ENCODE data around the gene NOX3. TPM values are rescaled to one million over a fixed set of nuclear protein-coding genes. Genes with fewer than 3 reads are reported as not detected.

The NOX3 gene
- total and polyA plus RNA-seq, 2 experiments from 2014 or later = not detected

GRCh38 chr6:155387481-155387880 is 68.2 kb downstream of the NOX3 start:
- Histone ChIP-seq H4K20me1 (ENCODE audit: insufficient read depth) (no peaks in the 10 kb centered on the region), H3K9ac (no peak overlapping the region), H3K4me2 (ENCODE audit: unreplicated experiment) (no peak overlapping the region), H3K4me1 (ENCODE audit: insufficient read depth) (no peaks in the 10 kb centered on the region), H3F3A (ENCODE audit: insufficient read depth) (peaks cover 13% of the 10 kb centered on the region; the same call in 1 of the 2 replicates), H3K9me3 (ENCODE audit: low read depth) (no peaks in the 10 kb centered on the region), H3K27ac (no peak overlapping the region), H3K79me2 (ENCODE audit: insufficient read depth) (no peaks in the 10 kb centered on the region), H3K9me2 (ENCODE audit: insufficient read depth) (no peaks in the 10 kb centered on the region), H3K4me3 (no peak overlapping the region), H2AFZ (no peak overlapping the region), H3K27me3 (replicated peaks; ENCODE audit: insufficient read depth) (no peaks in the 10 kb centered on the region), H3K36me3 (ENCODE audit: low read depth) (no peaks in the 10 kb centered on the region)
- DNase-seq = no peak
- in situ Hi-C loops (cut with MboI) = no loop called here
- 84 to 91% methylated on average over 2 of the region's 2 CpGs for WGBS, 2 experiments (ENCODE audit: low coverage in 1 of 2, low lambda C conversion rate in 2 of 2, missing lambda C conversion rate in 2 of 2)
- TF ChIP-seq EZH2phosphoT487 (IDR thresholded peaks at IDR 0.05; ENCODE audit: insufficient read depth, low read depth) = no peak
- TF ChIP-seq EZH2 (IDR thresholded peaks at IDR 0.05; ENCODE audit: insufficient read depth, poor library complexity, severe bottlenecking) = no peak

DNA sequence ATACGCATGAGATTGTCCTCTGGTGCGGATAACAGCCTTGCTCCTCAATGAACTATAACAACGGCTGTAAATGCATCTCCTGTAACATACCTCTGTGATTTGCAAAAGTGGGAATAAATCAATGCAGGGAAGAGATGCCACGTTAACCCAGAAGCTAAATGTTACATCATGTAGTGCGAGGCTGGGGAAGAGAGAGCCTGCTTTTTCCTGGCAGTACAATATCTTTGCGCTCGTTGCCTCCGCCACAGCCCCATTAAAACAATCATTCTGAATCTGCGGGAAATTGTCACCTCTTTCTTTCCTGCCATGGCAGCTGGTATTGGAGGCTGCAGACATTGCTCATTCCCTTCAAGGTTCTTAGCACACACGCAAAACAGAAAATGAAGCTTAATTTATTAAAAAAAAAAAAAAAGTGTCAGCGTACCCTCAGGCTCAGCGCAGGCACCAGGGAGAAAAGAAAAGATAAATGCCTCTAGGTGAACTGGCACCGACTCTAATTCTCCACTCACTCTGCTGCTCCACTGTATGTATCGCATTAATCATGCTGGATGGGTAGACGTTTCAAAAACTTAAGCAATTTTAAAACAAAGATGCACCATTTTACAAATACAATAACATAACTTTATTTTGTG is 71.2 kb downstream of the NOX3 start:
- no peaks in the 10 kb centered on the region for H3K27me3 ChIP-seq (replicated peaks; ENCODE audit: insufficient read depth)
- no peaks in the 10 kb centered on the region for H3K9me2 ChIP-seq (ENCODE audit: insufficient read depth)
- no peak overlapping the region for H3K4me3 ChIP-seq
- H3K9me3 ChIP-seq (ENCODE audit: low read depth) = no peaks in the 10 kb centered on the region
- H3K27ac ChIP-seq = no peak overlapping the region
- H3F3A ChIP-seq (ENCODE audit: insufficient read depth) = peaks cover 24% of the 10 kb centered on the region; the same call in 1 of the 2 replicates
- peaks cover 17% of the 10 kb centered on the region for H3K4me1 ChIP-seq (ENCODE audit: insufficient read depth)
- TF ChIP-seq EZH2 (IDR thresholded peaks at IDR 0.05; ENCODE audit: insufficient read depth, poor library complexity, severe bottlenecking) (no peak), EZH2phosphoT487 (IDR thresholded peaks at IDR 0.05; ENCODE audit: insufficient read depth, low read depth) (no peak)
- no peaks in the 10 kb centered on the region for H4K20me1 ChIP-seq (ENCODE audit: insufficient read depth)
- in situ Hi-C loops (cut with MboI) = no loop called here
- no peak overlapping the region for H3K4me2 ChIP-seq (ENCODE audit: unreplicated experiment)
- 91 to 93% methylated on average over 15 of the region's 15 CpGs for WGBS, 2 experiments (ENCODE audit: low coverage in 1 of 2, low lambda C conversion rate in 2 of 2, missing lambda C conversion rate in 2 of 2)
- DNase-seq = no peak
- no peaks in the 10 kb centered on the region for H3K79me2 ChIP-seq (ENCODE audit: insufficient read depth)
- H3K9ac ChIP-seq = no peak overlapping the region
- H3K36me3 ChIP-seq (ENCODE audit: low read depth) = no peaks in the 10 kb centered on the region
- H2AFZ ChIP-seq = no peak overlapping the region

DNA sequence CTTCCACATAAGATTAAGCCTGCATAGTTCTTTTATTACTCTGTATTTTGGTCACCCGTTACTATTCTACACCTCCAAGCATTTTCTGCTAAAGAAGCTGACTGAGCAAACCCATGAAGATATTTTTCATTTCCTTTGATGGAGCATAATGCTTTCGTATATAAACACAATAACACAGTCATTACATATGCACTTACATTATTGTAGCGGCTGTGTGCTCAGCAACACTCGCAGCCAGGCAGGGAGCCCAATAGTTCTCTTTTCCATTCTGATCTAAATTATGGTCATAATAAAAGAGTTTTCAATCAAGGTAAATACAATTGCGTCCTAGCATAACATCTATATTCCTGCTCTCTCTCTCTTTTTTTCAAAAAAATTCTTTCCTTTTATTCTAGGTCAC is 71.7 kb downstream of the NOX3 start:
- no peak overlapping the region for H3K4me3 ChIP-seq
- H3K79me2 ChIP-seq (ENCODE audit: insufficient read depth) = no peaks in the 10 kb centered on the region
- no peaks in the 10 kb centered on the region for H3K27me3 ChIP-seq (replicated peaks; ENCODE audit: insufficient read depth)
- H3K4me2 ChIP-seq (ENCODE audit: unreplicated experiment) = no peak overlapping the region
- no peak for TF ChIP-seq EZH2phosphoT487 (IDR thresholded peaks at IDR 0.05; ENCODE audit: insufficient read depth, low read depth)
- TF ChIP-seq EZH2 (IDR thresholded peaks at IDR 0.05; ENCODE audit: insufficient read depth, poor library complexity, severe bottlenecking) = no peak
- H3F3A ChIP-seq (ENCODE audit: insufficient read depth) = peaks cover 19% of the 10 kb centered on the region; the same call in 1 of the 2 replicates
- H2AFZ ChIP-seq = no peak overlapping the region
- no peak overlapping the region for H3K9ac ChIP-seq
- no peak overlapping the region for H3K27ac ChIP-seq
- H3K36me3 ChIP-seq (ENCODE audit: low read depth) = no peaks in the 10 kb centered on the region
- no peak for DNase-seq
- 89 to 95% methylated on average over 5 of the region's 5 CpGs for WGBS, 2 experiments (ENCODE audit: low coverage in 1 of 2, low lambda C conversion rate in 2 of 2, missing lambda C conversion rate in 2 of 2)
- no peaks in the 10 kb centered on the region for H4K20me1 ChIP-seq (ENCODE audit: insufficient read depth)
- no peaks in the 10 kb centered on the region for H3K9me2 ChIP-seq (ENCODE audit: insufficient read depth)
- in situ Hi-C loops (cut with MboI) = no loop called here
- H3K4me1 ChIP-seq (ENCODE audit: insufficient read depth) = peaks cover 17% of the 10 kb centered on the region
- no peaks in the 10 kb centered on the region for H3K9me3 ChIP-seq (ENCODE audit: low read depth)

- Histone ChIP-seq H3K4me3 (no peak overlapping the region), H3K79me2 (ENCODE audit: insufficient read depth) (no peaks in the 10 kb centered on the region), H3F3A (ENCODE audit: insufficient read depth) (peaks cover 29% of the 10 kb centered on the region), H3K27me3 (replicated peaks; ENCODE audit: insufficient read depth) (no peaks in the 10 kb centered on the region), H3K4me1 (ENCODE audit: insufficient read depth) (peaks cover 29% of the 10 kb centered on the region), H3K4me2 (ENCODE audit: unreplicated experiment) (peak overlapping the region; percentile 31), H3K9me3 (ENCODE audit: low read depth) (no peaks in the 10 kb centered on the region), H3K27ac (peak overlapping the region; percentile 53), H2AFZ (no peak overlapping the region), H3K9me2 (ENCODE audit: insufficient read depth) (no peaks in the 10 kb centered on the region; the same call in 1 of the 2 replicates), H3K36me3 (ENCODE audit: low read depth) (no peaks in the 10 kb centered on the region), H3K9ac (no peak overlapping the region), H4K20me1 (ENCODE audit: insufficient read depth) (no peaks in the 10 kb centered on the region)
- peak; percentile 77 for DNase-seq
- TF ChIP-seq EZH2phosphoT487 (IDR thresholded peaks at IDR 0.05; ENCODE audit: insufficient read depth, low read depth) = no peak
- TF ChIP-seq EZH2 (IDR thresholded peaks at IDR 0.05; ENCODE audit: insufficient read depth, poor library complexity, severe bottlenecking) = no peak
- in situ Hi-C loops (cut with MboI) = no loop called here
- 32 to 34% methylated on average over 3 of the region's 3 CpGs for WGBS, 2 experiments (ENCODE audit: low coverage in 1 of 2, low lambda C conversion rate in 2 of 2, missing lambda C conversion rate in 2 of 2)
Observed at GRCh38 chr6:155382338-155382685, 73.3 kb downstream of the NOX3 start.

Measured in GM23248 (cell line).